ENCODE data around the gene PLPP4.
"Not testable (repeated sequence)": the region's sequence is repeated elsewhere in the genome, so short reads cannot be mapped to it uniquely, and the experiment has no call there.

PLPP4 gene

GRCh38 chr10:120492346-120492745 lies 35.3 kb downstream of the PLPP4 start:
- no peak for DNase-seq

- no peak for DNase-seq
Observed at GRCh38 chr10:120493411-120494312, 36.6 kb downstream of the PLPP4 start.

GRCh38 chr10:120494313-120494710 lies 37.3 kb downstream of the PLPP4 start:
- no peak for DNase-seq

- DNase-seq = no peak
Observed at GRCh38 chr10:120495226-120496009, 38.4 kb downstream of the PLPP4 start.

DNA sequence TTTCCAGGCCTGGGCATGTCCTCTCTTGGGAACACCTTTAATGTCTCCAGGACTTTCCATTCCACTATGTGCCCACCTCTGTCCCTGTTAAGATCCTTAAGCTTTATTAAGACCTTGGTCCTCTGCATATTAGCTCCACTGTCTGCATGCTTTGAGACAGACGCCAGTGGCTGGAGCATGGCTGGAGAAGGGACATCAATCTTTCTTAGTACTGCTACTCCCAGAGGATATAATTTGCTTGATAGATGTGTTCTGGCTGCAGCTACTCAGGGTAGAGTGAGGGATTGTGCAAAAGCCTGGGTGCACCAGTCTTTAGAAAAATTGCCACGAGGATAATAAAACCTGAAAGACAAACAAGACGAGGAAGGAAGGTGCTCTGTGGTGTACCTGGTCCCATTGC lies 42.9 kb downstream of the PLPP4 start:
- no peak for DNase-seq

DNA sequence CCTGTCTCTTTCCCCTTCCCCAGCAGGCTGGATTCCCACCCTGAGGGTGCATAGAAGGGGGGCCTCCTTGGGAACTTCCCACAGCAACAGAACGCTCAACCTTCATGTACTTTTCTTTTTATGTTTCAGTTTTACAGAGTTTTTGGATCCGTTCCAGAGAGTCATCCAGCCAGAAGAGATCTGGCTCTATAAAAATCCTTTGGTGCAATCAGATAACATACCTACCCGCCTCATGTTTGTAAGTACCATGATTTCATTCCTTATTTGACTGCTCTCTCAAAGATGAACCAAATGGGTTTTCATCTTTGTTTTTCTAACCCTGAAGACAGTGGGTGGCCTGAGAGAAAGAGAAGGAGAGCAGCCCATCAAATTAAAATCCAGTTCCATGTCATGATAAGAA lies 46.7 kb downstream of the PLPP4 start:
- peak; percentile 13 for DNase-seq

- DNase-seq = not testable (repeated sequence)
Observed at GRCh38 chr10:120504227-120504626, 47.2 kb downstream of the PLPP4 start.

DNA sequence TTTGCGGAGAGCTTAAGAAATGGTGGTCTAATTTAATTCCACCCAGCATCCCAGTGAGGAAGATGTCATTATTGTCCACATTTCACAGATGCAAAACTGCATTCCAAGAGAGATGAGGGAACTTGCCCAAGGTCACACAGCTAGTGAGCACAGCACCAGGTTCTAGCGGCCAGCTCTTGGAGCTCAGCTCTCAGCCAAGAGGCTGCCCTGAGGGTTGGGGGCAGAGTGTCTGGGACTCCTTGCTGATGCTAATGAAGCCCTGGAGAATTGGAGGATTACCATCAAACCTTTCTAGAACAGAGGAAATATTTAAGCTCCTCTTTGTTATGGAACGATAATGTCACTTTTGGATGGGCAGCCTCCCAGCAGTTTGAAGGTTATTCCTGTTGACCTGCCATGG lies 48.0 kb downstream of the PLPP4 start:
- DNase-seq = no peak

DNA sequence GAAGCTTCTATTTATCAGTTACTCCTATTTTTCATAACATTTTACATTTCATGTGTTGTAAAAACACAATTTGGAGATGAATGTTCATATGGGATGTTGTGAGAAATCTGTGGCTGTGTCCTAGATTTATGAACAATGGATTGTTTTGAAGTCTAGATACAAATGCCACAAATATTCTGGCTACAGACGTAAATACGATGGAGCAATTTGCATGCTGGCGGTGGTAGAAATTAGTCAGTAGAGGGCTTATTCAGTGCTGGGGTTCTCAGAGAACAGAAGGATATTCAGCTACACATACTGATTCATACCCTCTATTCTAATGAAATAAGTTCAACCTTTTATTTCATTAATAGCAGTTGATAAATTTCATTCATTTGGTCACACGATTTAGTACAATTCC lies 48.8 kb downstream of the PLPP4 start:
- no peak for DNase-seq

DNA sequence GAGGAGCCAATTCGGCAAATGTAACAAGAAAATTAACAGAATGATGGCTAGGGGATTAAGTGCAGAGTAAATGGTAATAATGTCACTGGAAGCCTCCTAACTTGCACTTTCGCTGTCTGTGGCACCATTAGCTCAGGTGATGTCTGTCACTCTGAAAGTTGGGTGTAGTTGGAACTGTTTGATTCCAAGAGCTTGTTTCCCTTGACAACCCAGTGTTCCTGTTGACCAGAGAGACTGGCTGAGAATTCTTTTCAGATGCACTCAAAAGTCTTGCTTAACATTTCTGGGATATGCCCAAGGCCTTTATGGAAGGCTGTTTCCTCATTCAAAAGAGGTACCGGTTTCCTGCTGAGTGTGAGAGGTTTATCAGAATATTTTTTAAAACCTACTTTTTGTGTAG lies 49.6 kb downstream of the PLPP4 start:
- no peak for DNase-seq

- no peak for DNase-seq
Observed at GRCh38 chr10:120507175-120507574, 50.1 kb downstream of the PLPP4 start.

DNA sequence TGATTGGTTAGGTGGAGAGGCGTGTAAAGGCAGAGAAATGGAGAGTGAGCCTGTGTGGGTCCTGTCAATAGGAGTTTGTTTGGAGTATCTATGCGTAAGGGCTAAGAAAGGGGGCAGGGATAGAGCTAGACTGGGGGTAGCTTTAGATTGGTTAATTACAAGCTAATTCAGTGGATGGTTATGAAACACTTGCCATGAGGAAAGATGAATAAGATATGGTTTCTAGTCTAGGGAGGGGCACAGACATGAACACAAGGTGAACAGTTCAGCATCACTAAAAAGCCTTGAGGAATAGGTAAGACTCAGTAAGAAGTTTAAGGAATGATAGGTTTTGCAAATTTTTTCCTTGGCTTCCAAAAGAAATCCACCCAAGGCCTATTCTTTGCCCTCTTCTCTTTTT lies 50.6 kb downstream of the PLPP4 start:
- DNase-seq = no peak

GRCh38 chr10:120508393-120508792 lies 51.4 kb downstream of the PLPP4 start:
- no peak for DNase-seq

DNA sequence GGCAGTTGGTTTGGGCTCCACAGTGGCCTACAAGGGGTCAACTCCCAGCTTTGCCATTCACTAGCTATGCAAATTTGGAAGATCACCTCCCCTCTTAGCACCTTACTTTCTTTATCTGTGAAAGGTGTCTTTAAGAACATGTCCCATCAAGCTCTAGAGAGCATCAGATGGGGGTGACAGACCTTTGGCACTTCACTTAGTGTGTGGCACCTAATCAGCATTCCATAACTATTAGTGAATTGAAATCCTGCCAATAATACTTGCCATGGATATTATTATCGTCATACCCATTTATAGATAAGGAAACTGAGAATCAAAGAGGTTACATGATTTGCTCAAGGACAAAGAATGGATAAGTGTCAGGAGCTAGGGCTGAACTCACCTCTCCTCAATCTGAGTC lies 51.9 kb downstream of the PLPP4 start:
- no peak for DNase-seq

DNA sequence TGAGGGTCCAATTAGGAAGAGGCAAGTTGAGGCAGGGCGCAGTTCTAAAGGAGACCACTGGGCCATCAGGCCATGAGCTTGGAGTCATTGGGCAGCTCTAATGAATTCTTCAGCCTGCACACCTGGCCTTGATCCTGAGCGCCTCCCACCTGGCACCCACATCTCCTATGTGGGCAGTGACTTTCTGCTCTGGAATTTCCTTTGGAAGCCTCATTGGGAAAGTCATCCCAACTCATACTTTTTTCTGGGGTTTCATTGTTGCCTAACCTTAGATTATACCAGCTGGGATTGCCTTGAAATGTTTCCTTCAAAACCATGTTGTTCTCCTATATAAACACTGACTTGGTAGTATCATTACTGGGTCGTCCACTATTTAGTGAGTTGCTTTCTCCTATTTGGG lies 54.1 kb downstream of the PLPP4 start:
- no peak for DNase-seq

GRCh38 chr10:120513307-120513796 lies 56.3 kb downstream of the PLPP4 start:
- no peak for DNase-seq

DNA sequence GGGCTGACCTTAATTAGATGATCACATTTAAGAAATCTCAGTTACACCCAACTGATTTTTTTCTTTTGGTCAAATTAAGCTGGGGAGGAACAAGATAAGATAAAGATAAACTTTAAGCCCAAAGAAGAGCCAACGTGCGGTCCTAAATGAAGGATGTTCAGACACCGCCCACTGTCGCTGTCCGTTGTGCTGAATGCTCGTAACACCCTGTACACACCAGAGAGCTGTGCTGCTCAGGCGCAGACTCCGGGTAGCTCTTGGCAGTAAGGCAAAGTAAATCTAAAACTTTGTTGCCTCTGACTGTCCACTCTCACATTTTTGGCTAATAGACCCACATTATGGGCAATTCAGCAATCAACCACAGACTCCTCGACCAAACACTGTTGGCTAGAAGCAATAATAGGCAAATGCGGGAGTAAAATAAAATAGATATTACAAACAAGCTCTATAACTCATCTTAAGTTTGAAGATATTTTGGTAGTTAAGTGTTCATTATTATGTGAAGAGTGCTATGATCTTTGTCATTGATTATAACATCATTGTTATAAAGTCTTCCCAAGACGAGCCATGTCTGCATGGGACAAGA lies 57.1 kb downstream of the PLPP4 start:
- DNase-seq = no peak

GRCh38 chr10:120514959-120515358 lies 57.9 kb downstream of the PLPP4 start:
- no peak for DNase-seq

DNA sequence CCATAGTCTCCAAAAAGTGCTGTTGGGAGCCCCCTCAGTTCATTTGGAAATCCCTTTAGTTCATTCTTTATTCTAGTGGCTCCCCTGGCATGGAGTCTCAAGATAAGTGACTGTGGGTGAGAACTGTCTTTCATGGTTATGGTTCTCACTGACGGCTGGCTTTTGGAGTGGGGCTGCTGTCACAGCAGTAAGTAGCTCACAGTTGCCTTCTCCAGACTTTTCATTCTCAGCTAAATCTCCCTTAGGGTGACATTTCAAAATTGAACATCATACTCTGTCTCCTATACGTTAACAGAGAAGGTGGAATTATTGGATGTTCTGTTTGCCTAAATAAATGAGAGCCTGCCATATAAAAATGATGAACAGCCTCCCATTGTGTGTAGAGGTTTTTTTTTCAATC lies 58.7 kb downstream of the PLPP4 start:
- no peak for DNase-seq

- DNase-seq = no peak
Observed at GRCh38 chr10:120516426-120516825, 59.4 kb downstream of the PLPP4 start.

- DNase-seq = no peak
Observed at GRCh38 chr10:120517196-120517595, 60.2 kb downstream of the PLPP4 start.

DNA sequence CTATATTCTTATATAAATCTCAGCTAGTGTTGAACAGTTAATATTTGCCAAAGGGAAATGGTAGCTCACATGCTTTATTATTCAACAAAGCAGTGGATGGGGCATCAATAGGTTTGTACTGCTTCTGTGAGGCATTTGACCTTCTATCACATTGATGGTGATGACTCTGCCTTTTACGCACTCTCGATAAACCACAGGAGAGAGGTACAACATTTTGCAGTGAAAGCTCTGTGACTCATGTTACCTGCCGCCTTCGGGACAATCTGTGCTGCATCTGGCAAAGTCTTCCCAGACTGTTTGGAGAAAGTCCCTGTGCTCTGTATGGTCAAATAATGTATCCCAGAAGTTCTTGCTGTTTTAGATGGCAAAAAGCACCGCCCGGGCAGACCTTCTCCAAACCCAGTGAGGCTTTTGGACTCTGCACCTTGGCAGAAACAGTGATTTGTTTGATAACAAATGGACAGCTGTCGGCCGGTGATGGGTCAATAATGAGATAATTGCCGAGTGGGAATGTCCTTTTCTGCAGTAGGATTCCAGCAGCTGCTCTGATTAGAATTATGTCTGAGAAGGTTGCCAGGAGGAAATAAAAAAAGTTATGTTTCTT lies 61.0 kb downstream of the PLPP4 start:
- DNase-seq = no peak

- no peak for DNase-seq
Observed at GRCh38 chr10:120521880-120522279, 64.9 kb downstream of the PLPP4 start.

All from DMS 273 treated with DMSO at 0.1 percent for 48 hours (cell line).